ENCODE results near the gene SMURF1.
"Not testable (repeated sequence)": the region's sequence is repeated elsewhere in the genome, so short reads cannot be mapped to it uniquely, and the experiment has no call there.

The SMURF1 gene

DNA sequence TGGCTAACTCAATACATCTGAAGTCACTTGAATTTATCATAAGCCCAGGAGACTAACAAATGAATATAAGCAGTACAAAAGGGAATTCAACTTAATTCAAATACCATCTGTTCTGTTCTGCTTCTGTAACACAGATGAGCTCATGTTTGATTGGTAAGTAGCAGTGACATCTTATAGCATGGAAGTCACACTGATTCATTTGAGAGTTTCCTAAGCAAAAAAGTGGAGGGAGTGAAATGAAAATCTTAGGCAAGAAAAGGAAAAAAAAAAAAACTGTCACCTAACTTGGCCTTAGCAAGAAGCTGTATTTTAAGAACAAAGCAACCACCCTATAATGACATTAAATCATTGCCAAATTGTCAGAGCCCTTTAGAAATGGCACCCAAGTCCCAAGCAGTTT is 49.5 kb downstream of the SMURF1 start:
- no peak for DNase-seq

DNA sequence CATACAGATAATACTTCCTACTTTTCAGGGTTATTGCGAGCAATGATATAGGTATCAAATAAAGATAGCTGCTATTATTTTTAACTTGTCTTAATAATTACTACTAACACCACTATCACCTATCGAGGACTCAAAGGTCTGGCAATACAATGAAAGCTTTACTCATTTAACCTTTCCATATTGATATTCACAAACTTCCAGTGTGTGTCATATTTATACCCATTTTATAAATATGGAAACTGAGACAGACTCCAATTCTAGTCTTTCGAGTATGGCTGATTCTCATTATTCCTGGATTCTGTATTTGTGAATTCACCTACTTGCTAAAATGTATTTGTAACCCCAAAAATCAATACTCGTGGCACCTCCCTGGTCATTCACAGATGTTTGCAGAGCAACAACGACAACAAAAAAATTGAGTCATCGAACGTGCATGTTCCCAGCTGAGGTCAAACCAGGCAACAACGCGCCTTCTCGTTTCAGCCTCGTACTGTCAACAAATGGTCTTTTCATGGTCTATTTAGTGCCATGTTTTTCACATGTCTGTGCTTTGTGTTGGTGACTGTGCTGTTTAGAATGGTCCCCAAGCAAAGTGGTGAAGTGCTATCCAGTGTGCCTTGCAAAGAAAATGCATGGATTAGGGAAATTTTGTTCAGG is 51.7 kb downstream of the SMURF1 start:
- no peak for DNase-seq

GRCh38 chr7:99090771-99091542 is 53.0 kb downstream of the SMURF1 start:
- no peak for DNase-seq

DNA sequence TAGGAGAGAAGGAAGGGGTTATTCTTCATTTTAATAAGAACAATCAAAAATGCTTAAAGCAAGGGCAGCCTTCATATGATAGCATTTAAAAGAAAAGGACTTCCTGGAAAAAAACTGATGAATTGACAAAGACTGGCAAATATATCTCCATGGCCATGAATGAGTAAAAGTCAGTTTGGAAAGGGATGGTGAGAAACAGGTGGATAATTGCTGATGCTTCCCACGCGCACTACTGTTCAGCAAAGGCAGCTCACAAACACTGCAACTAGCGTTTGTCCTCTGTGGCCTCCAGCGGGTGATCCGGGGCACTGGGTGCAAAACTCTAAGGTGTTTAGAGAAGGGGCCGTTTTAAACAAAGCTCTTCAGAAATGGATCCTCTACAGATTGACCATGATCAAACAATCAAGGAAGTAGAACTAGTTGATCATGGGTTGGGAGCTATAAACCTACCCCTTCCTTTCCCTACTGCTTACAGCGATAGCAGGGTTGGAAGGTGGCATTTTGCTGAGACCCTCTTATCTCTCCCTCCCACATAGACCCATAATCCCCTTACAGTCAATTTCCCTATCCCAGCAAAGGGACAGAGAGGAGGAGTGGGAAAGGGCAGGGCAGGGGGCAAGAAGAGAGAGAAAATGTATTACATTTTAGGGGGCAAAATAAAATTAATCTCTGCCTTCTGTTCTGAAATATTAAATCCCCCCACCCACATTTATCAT is 53.8 kb downstream of the SMURF1 start:
- no peak for DNase-seq

- DNase-seq: no peak
Observed at GRCh38 chr7:99086944-99087343, 57.0 kb downstream of the SMURF1 start.

GRCh38 chr7:99086532-99086931 is 57.4 kb downstream of the SMURF1 start:
- DNase-seq: no peak

GRCh38 chr7:99083733-99084132 is 60.2 kb downstream of the SMURF1 start:
- no peak for DNase-seq

GRCh38 chr7:99083068-99083651 is 60.7 kb downstream of the SMURF1 start:
- DNase-seq: no peak

- DNase-seq: no peak
Observed at GRCh38 chr7:99080679-99081078, 63.2 kb downstream of the SMURF1 start.

GRCh38 chr7:99079104-99079503 is 64.8 kb downstream of the SMURF1 start:
- no peak for DNase-seq

DNA sequence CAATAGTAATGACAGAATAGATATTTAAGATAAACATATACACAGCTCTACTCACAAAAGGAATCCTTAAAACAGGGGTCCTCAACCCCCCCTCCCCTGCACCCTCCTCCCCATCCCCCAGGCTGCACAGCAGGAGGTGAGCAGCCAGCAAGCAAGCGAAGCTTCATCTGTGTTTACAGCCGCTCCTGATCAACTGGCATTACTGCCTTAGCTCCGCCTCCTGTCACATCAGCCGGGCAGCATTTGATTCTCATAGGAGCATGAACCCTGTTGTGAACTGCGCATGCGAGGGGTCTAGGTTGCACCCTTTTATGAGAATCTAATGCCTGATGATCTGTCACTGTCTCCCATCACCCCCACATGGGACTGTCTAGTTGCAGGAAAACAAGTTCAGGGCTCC is 65.5 kb downstream of the SMURF1 start:
- DNase-seq: no peak

DNA sequence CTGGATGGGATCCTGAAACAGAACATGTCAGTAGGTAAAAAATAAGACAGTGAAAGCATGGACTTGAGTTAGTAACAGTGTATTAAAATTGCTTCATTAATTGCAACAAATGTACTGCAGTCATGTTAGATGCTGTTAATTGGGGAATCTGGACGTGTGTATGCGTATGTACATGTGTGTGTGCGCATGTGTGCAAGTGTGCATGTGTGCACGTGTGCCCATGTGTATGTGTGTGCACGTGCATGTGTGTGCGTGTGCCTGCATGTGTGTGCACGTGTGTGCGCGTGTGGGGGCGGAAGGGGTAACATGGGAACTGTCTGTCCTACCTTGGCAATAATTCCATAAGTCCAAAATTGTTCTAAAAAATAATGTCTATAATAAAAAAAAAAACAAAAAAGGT is 67.3 kb downstream of the SMURF1 start:
- no peak for DNase-seq

GRCh38 chr7:99073839-99074446 is 70.0 kb downstream of the SMURF1 start:
- no peak for DNase-seq

GRCh38 chr7:99072126-99072525 is 71.8 kb downstream of the SMURF1 start:
- no peak for DNase-seq

GRCh38 chr7:99070361-99070760 is 73.5 kb downstream of the SMURF1 start:
- no peak for DNase-seq

GRCh38 chr7:99061001-99061776 is 82.7 kb downstream of the SMURF1 start:
- DNase-seq: no peak

- DNase-seq: no peak
Observed at GRCh38 chr7:99054781-99055180, 89.1 kb downstream of the SMURF1 start.

DNA sequence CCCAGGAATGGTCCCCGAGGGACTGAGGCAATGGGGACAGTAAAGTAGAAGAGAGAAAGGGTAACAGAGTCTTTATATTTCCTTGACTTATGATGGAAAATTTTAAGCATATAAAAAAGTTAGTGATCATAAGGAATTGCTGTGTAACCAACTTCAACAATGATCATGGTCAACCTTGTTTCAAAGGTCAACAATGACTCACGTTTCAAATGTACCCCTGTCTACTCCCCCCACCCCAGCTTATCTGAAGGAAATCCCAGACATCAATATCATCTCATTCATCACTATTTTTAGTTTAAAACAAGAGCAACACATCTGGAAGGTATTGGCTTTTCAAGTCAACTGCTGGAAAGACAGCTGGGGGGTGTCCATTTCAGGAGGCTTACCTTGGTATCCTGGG is 92.9 kb downstream of the SMURF1 start:
- DNase-seq: no peak

GRCh38 chr7:99047526-99048077 is 96.3 kb downstream of the SMURF1 start:
- no peak for DNase-seq

DNA sequence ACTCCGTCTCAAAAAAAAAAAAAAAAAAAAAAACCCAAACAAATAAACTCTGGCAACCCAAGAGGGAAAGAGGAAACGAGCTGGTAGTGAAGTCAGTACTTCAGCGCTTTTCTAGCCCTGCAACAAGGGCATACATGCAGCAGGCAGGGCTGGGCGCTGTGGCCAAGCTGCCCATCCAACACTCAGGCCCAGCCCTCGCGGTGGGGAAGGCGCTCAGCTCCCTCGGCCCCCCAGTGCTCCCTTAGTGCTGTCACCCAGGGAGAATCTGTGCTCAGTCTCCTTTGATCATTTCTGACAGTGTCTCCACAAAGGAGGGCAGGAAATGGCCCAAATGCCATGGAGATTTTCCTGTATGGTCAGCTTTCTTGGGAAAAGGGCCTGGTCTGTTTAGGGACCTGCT is 97.2 kb downstream of the SMURF1 start:
- no peak for DNase-seq

GRCh38 chr7:99046262-99046661 is 97.6 kb downstream of the SMURF1 start:
- DNase-seq: not testable (repeated sequence)

DNA sequence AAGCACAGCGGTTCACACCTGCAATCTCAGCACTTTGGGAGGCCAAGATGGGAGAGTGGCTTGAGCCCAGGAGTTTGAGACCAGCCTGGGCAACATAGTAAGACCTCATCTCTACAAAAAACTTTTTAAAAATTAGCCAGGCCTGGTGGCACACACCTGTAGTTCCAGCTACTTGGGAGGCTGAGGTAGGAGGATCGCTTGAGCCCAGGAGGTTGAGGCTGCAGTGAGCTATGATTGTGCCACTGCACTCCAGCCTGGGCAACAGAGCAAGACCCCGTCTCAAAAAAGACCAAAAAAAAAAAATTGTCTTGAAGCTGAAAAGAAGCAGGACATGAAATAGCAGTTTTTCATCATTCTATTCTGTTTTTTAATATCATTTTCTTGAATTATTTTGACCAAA is 99.0 kb downstream of the SMURF1 start:
- DNase-seq: not testable (repeated sequence)
